ENCODE measurements around the gene LGR6.
A peak's percentile ranks its signal among the peaks of the same experiment; 100 is the strongest.

The LGR6 gene

GRCh38 chr1:202156590-202156989, 37.0 kb upstream of the LGR6 start:
- Histone ChIP-seq H3K27me3 (ENCODE audit: insufficient read depth, low read length) (no peaks in the 10 kb centered on the region), H3K79me2 (ENCODE audit: insufficient read depth, low read length) (no peaks in the 10 kb centered on the region), H3K27ac (ENCODE audit: low read depth, low read length, poor library complexity, severe bottlenecking) (peak overlapping the region; percentile 47), H3K4me3 (ENCODE audit: low read depth, low read length, poor library complexity, severe bottlenecking) (no peak overlapping the region), H2AFZ (ENCODE audit: low read length) (no peak overlapping the region), H3K9me3 (ENCODE audit: low read length) (no peaks in the 10 kb centered on the region), H3K9ac (ENCODE audit: low read length) (no peak overlapping the region), H3K9me2 (ENCODE audit: low read depth, low read length) (no peaks in the 10 kb centered on the region), H3K4me2 (ENCODE audit: low read length) (no peak overlapping the region), H4K20me1 (ENCODE audit: insufficient read depth, low read length) (no peaks in the 10 kb centered on the region), H3K4me1 (ENCODE audit: insufficient read depth, low read length, severe bottlenecking) (peaks cover 57% of the 10 kb centered on the region), H3F3A (ENCODE audit: insufficient read depth, low read length) (no peaks in the 10 kb centered on the region), H3K36me3 (ENCODE audit: insufficient read depth, low read length) (peaks cover 64% of the 10 kb centered on the region)
- TF ChIP-seq EZH2 (IDR thresholded peaks at IDR 0.05; ENCODE audit: borderline replicate concordance, low read length) (no peak), CTCF (IDR thresholded peaks at IDR 0.05; ENCODE audit: low read length) (no peak)

GRCh38 chr1:202157945-202158344, 35.7 kb upstream of the LGR6 start:
- peaks cover 71% of the 10 kb centered on the region for H3K4me1 ChIP-seq (ENCODE audit: insufficient read depth, low read length, severe bottlenecking)
- TF ChIP-seq CTCF (IDR thresholded peaks at IDR 0.05; ENCODE audit: low read length) (no peak), EZH2 (IDR thresholded peaks at IDR 0.05; ENCODE audit: borderline replicate concordance, low read length) (no peak)
- H3K4me2 ChIP-seq (ENCODE audit: low read length): peak overlapping the region; percentile 93; the same call in 1 of the 2 replicates
- H3K9me3 ChIP-seq (ENCODE audit: low read length): no peaks in the 10 kb centered on the region
- no peaks in the 10 kb centered on the region for H3K9me2 ChIP-seq (ENCODE audit: low read depth, low read length)
- no peak overlapping the region for H2AFZ ChIP-seq (ENCODE audit: low read length)
- H3K27ac ChIP-seq (ENCODE audit: low read depth, low read length, poor library complexity, severe bottlenecking): peak overlapping the region; percentile 95
- H4K20me1 ChIP-seq (ENCODE audit: insufficient read depth, low read length): no peaks in the 10 kb centered on the region
- H3K27me3 ChIP-seq (ENCODE audit: insufficient read depth, low read length): no peaks in the 10 kb centered on the region
- no peaks in the 10 kb centered on the region for H3F3A ChIP-seq (ENCODE audit: insufficient read depth, low read length)
- H3K79me2 ChIP-seq (ENCODE audit: insufficient read depth, low read length): no peaks in the 10 kb centered on the region
- no peak overlapping the region; the same call in 1 of the 2 replicates for H3K9ac ChIP-seq (ENCODE audit: low read length)
- peak overlapping the region; percentile 71 for H3K4me3 ChIP-seq (ENCODE audit: low read depth, low read length, poor library complexity, severe bottlenecking)
- peaks cover 51% of the 10 kb centered on the region for H3K36me3 ChIP-seq (ENCODE audit: insufficient read depth, low read length)

DNA sequence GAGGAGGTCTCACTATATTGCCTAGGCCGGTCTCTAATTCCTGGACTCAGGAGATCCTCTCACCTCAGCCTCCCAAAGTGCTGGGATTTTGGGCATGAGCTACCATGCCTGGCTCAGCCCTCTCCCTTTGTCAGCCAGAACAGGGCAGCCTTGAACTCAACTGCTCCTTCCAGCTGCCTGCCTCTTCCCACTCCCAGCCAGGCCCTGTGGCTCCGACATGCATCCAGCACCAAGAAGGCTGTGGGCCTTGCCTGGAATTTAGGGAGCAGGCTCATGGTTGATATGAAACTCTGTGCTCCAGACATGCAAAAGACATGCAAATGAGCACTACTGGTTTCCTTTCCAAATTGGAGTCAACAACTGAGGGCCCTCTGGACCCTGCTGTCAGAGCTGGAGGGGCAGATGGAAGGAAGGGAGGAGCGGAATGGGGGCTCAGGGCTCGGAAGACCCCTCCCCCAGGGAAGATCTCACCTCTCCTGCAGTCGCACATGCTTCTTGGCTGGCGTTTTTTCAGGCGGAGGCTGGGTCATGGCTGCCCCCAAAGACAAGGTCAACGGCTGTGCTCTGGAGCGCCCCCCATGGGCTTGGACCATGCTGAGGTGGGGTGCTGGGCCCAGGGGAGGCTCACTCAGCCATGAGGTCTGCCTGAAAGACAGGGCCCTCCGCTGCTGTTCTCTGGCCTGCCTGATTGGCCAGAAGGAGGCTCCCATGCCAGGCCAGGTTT, 34.6 kb upstream of the LGR6 start:
- no peaks in the 10 kb centered on the region for H3K9me2 ChIP-seq (ENCODE audit: low read depth, low read length)
- H3K4me2 ChIP-seq (ENCODE audit: low read length): peak overlapping the region; percentile 93
- no peaks in the 10 kb centered on the region for H4K20me1 ChIP-seq (ENCODE audit: insufficient read depth, low read length)
- H3F3A ChIP-seq (ENCODE audit: insufficient read depth, low read length): no peaks in the 10 kb centered on the region
- H3K36me3 ChIP-seq (ENCODE audit: insufficient read depth, low read length): peaks cover 41% of the 10 kb centered on the region
- TF ChIP-seq CTCF (IDR thresholded peaks at IDR 0.05; ENCODE audit: low read length): peak; percentile 76
- no peak for TF ChIP-seq EZH2 (IDR thresholded peaks at IDR 0.05; ENCODE audit: borderline replicate concordance, low read length)
- H3K27ac ChIP-seq (ENCODE audit: low read depth, low read length, poor library complexity, severe bottlenecking): peak overlapping the region; percentile 95
- no peaks in the 10 kb centered on the region for H3K79me2 ChIP-seq (ENCODE audit: insufficient read depth, low read length)
- H3K9ac ChIP-seq (ENCODE audit: low read length): peak overlapping the region; percentile 93
- H3K4me3 ChIP-seq (ENCODE audit: low read depth, low read length, poor library complexity, severe bottlenecking): peak overlapping the region; percentile 71
- H3K27me3 ChIP-seq (ENCODE audit: insufficient read depth, low read length): no peaks in the 10 kb centered on the region
- H2AFZ ChIP-seq (ENCODE audit: low read length): no peak overlapping the region
- H3K4me1 ChIP-seq (ENCODE audit: insufficient read depth, low read length, severe bottlenecking): peaks cover 73% of the 10 kb centered on the region
- no peaks in the 10 kb centered on the region for H3K9me3 ChIP-seq (ENCODE audit: low read length)

Data from OCI-LY1 (cell line).